GM19467 (cell line): ENCODE results near the gene RAB24.
A peak's percentile ranks its signal among the peaks of the same experiment; 100 is the strongest.
"Not testable (repeated sequence)": the region's sequence is repeated elsewhere in the genome, so short reads cannot be mapped to it uniquely, and the experiment has no call there.

Experiments
- ATAC-seq: cut with Tn5 transposase; IDR thresholded peaks from one replicate; pipeline ENCODE4 v1.9.1; 2021; ENCODE audit warnings: mild to moderate bottlenecking, moderate library complexity; ENCODE audit not compliant: unreplicated experiment

The RAB24 gene

DNA sequence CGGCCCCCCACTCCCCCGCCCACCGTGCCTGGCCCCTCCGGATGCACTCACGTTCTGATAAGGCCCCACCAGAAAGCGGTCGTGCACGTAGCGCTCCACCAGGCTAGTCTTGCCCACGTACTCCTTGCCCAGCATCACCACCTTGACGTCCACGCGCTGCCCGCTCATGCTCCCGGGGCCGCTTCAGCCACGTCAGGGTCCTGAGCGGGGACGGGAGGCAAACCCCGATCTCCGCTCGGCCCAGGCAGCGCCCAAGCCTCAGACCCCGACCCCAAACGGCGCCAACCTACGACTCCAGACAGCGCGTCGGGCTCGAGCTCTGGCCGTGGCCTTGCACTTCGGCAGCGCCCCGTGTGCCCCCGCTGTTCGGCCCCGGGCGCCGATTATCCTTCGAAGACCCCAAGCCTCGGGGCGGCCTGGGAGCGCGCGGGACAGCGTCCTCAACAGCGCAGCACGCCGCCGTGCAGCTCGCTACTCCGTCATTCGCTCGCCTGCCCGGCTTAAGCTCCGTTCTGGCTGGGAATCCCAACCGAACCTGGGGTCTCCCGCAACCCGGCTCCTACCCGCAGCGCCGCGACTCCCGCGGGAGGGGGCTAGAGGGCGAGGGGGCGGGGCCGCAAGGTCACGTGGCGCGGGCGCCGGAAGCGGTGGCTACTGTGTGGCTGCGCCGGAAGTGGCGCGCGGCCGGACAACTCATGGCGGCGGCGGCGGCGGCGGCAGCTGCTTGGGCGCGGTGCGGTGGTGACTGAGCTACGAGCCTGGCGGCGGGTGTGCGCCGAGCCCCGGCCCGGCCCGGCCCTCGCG is at the start of gene RAB24, which contains the start of gene PRELID1:
TSS of gene RAB24 (minus strand) at position 599 of the 804 bp plus-strand sequence. CDS start at position 168, 431 bp downstream.
TSS of gene PRELID1 (plus strand) at position 679 of the 804 bp plus-strand sequence. CDS start 187 bp downstream, outside the sequence.
- ATAC-seq, result peak; percentile 45

DNA sequence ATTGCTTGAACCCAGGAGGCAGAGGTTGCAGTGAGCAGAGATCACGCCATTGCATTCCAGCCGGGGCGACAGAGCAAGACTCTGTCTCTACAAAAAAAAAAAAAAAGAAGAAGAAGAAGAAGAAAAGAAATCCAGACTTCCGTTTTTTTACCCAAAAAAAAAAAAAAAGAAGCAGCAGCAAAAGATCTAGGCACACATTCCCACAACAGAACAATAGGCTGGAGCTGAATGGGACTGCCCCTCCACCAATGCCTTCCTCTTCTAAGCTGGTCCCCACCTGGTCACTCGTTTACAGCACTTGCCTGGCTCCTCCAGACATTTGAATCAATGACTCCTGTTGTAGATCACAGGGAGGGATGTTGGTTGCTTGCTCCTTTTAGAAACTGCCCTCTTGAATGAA is 49.6 kb upstream of the RAB24 start:
- no peak for ATAC-seq

DNA sequence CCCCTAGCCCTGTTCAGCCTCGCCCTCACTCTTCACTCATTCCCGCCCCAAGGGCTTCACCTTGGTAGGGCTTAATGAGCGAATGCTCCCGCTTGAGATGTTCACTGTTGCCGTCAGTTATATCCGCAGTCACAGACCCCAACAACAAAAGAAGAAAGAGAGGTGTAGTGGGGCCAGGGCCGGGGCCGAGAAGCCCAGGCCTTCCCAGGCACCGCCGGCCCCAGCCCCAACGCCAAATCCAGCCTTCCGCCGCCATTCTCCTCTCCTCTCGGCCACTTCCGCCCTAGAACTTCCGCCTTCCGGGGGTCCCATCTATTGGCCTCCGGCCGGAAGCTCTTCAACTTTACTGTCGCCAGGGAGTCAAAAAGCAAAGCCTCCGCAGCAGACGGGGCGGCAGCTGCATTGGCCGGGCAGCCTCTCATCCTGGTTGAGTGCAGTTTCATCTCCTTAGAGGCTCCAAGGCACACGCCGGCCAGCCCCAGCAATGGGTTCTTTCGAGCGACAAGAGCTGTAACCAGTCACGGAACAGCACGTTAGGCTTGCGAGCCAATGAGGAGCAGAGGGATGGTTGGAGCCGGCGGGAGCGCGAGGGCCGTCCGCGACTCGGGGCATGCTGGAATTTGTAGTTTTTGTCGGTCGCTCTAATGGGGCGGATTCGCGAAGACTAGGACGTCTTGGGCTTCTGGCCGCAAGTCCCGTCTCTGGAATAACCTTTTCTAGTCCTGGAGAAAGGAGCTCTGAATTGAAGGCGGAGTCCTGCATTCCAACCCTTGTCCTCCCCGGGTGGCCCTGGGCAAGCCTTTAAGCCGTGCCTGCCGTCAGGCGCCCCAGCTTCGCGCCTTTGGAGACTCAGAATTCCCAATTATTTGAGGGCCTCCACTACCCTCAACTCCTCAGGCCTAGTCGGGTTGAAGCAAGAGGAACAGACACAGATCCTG is 48.1 kb upstream of the RAB24 start, which contains the start of gene LMAN2:
TSS of gene LMAN2 (minus strand) at position 277 of the 938 bp plus-strand sequence. CDS start at position 256, 21 bp downstream.
- ATAC-seq, result peak; percentile 91

DNA sequence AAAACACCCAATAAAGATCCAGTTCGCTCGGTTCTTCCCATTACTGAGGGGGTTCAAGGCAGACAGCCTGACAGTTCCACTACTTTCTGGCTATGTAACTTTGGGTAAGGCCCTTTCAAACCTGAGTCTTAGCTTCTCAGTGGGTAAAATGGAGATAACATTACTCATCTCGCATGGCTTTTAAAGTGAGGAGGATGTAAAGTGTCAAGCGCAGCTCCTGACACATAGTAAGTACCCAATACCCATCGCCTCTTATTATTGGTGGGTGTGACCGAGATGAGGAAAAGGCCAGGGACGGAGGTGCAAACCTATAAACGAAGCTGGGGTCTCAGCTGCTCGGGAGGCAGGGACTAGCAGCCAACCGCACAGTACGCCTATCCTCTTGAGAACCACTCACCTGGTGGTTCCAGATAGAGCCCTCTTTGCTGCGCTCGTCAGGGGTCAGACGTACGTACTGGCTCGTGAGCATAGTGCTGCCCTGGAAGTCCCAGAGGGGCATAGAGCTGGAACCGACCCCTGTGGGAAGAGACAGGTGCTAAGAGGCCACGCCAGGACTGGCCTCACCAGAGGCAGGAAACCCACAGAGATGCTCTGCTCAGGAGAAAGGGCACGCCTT is 47.4 kb upstream of the RAB24 start:
- no peak for ATAC-seq

DNA sequence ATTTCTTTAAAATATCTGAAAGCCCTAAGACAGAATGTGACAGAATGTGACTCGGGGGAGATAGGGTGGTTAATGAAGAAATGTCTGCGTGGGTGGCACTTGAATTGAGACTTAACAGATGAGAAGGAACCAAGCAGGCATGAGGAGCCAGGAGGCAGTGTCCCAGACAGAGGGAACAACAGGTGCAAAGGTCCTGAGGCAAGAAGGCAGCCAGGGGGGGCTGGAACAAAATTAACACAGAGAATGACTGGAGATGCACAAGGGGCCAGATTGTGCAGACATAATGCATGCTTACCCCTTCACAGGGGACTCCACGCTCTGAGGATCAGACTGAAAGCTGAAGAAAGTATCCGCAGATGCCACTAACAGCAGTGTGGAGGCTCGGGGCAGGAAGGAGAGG is 46.2 kb upstream of the RAB24 start:
- ATAC-seq, result no peak

DNA sequence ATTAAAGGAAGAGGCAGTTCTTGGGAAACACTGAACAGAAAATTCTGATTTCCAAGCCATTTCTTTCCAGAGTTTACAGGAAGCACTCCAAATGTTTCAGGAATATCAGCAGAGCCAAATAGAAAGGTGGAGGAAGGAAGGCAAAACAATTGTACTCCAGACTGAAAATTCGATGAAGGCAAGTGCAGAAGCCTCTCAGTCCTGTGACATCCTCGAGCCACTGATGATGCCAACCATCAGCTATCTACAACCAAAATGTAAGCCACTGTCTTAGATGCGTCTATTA is 45.8 kb upstream of the RAB24 start:
- ATAC-seq, result no peak

DNA sequence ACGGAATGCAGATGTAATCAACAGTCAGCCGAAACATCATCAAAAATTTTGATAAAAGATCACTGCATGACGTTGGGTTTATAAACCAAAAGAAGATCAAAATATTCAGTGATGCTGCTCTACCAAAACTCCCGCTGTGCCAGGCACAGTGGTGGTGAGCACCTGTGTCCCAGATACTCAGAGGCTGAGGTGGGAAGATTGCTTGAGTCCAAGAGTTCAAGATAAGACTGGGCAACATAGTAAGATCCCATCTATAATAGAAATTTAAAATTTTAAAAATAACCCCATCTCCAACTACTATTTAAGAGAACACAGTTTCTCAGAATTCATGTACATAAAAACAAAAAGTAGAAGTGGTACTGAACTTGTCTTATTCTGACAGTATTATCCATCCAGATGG is 44.2 kb upstream of the RAB24 start:
- ATAC-seq, result no peak

DNA sequence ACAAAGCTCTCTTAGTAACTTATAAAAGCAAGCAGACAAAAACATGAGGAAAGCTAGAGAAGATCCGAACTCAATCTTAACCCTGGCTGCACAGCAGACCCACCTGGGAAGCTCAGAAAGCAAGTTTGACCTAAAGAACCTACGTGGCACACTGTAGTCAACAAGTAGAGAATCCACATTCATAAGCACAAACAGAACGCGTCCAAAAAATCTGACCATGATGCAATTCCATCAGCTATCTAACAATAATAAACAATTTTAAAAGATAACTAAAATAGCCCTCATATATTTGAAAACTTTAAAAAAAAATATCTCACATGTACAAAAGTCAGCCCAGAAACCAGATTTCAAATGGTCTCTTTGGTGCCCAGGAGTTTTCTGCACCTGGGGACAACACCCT is 43.3 kb upstream of the RAB24 start:
- ATAC-seq, result no peak

DNA sequence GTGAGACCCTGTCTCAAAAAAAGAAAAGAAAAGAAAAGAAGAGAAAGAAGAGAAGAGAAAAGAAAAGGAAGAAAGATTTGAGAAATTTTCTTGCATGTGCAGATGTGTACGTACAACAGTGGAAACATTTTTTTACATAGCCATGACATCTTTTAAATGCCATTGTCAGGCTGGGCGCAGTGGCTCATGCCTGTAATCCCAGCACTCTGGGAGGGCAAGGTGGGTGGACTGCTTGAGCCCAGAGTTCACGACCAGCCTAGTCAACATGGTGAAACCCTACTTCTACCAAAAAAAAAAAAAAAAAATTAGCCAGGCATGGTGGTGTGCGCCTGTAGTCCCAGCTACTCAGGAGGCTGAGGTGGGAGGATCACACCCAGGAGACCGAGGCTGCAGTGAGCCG is 41.4 kb upstream of the RAB24 start:
- ATAC-seq, result no peak

DNA sequence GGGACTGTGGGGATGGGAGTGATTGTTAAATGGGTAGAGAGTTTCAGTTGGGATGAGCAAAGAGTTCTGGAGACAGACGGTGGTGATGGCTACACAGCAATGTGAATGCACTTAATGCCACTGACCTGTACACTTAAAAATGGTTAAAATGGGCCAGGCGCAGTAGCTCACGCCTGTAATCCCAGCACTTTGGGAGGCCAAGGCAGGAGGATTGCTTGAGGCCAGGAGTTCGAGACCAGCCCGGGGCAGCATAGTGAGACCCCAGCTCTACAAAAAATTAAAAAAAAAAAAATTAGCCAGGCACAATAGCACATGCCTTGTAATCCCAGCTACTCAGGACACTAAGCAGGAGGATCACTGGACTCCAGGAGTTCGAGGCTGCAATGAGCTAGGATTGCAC is 40.3 kb upstream of the RAB24 start:
- ATAC-seq, result no peak

DNA sequence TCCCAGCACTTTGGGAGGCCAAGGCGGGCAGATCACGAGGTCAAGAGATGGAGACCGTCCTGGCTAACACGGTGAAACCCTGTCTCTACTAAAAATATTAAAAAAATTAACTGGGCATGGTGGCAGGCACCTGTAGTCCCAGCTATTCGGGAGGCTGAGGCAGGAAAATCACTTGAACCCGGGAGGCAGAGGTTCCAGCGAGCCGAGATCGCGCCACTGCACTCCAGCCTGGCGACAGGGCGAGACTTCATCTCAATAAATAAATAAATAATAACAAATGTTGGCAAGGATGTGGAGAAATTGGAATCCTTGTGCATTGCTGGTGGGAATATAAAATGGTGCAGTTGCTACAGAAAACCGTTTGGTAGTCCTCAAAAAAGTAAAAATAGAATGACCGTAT is 39.5 kb upstream of the RAB24 start:
- not testable (repeated sequence) for ATAC-seq

DNA sequence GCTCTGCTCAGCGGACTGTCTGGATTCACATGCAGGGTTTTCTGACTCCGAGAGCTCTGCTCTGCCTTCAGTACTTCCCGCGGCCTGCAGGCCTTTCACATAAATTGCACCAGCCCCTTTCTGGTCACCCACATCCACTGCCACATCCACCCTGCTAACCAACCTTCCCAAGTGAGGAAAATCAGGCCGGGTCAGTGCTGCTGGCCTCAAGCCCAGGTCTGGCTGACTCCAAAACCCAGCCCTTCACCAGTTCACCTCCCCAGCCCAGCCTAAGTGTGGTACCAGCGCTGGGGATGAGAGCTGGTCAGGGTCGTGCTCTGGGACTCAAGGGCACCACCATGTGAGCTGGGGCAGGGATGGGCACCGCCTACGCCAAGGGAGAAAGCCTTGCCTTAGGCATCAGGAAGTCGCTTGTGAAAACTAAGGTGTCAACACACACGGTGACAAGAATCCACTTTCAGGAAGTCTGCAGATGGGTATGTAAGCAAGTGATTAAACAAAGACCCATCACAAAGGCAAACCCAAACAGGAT is 35.7 kb upstream of the RAB24 start:
- no peak for ATAC-seq

DNA sequence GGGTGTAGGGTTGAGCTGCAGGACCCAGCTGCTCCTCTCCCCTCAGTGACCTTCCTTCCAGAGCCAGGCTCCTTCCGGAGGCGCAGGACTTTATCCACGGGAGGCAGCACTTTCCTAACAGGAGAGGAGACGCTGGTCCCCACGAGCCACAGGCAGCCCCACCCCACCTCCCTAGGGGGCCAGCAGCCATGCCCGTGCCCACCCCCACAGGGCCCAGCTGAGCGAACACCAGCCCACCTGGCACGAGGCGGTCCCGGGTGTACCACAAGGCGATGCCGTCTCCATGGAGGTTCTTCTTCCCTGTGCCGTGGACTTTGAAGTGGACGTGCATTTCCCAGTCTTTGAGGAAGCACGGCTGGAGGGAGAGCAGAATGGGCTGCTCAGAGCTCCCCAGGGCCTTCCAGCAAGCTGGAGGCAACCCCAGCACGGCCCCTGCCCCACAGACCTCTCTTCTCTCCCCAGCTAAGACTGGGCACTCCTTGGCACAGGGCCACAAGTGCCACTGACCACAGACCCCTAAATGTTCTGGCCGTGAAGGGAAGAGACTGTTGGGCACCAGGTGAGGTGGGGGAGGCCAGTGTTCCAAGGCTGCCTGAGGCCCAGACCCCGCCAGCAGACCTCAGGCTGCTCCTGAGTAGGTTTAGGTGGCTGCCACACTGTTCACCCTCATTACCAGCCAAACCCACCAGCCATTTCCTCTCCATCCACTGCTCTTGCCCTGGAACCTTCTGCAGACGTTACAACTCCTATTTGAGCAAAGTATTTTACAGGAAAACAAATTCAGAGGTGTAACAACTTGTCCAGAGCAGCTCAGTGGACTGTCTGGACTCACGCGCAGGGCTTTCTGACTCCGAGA is 35.0 kb upstream of the RAB24 start:
- no peak for ATAC-seq

DNA sequence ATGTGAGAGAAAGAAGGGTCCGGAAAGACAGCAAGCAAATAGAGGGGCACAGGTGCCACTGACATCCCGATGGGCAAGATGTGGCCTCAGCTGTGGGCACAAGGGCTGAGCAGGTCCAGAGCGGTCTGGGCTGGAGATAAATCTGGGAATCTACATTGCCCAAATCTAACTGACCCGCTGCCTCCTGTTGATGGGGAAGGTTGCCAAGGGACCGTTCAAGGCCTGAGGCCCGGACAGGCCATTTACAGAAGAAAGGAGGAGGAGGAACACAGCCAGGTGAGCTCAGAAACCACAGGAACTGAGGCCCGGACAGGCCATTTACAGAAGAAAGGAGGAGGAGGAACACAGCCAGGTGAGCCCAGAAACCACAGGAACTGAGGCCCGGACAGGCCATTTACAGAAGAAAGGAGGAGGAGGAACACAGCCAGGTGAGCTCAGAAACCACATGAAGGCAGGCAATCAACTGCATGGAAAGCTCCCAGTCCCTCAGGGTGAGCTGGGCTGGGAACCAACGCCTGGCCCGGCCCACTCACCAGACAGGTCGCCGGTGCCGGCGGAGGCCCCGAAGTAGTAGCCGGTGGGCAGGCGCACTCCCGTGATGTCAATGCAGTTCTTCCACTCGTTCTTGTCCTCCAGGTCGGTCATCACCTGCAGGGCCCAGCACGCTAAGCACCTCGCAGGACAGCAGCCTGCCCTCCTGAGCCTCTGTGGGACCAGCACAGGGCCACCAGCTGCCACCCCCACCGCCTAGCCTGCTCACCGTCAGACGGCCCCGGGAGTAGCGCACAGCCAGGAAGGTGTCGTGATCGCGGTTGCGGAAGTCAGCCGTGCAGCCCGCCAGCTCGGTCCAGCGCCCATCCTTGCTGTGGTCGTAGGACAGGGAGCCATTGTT is 33.3 kb upstream of the RAB24 start:
- ATAC-seq, result no peak

DNA sequence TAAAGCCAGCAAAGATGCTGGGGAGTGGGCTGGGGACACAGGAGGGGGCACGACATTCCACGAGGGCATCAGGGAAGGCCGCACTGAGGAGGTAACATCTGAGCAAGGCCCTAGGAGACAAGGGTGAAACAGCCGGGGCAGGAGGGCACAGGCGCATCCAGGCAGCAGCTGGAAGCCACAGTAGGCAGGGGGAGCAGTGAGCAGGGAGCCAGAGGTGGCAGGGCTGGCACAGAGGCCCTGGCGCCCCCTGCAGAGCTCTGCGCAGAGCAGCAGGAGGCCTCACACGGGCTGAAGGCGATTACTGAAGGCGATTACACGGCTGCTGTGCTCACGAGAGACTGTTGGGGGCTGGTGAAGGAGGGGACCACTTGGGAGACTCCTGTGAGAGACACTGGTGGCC is 32.6 kb upstream of the RAB24 start:
- no peak for ATAC-seq

DNA sequence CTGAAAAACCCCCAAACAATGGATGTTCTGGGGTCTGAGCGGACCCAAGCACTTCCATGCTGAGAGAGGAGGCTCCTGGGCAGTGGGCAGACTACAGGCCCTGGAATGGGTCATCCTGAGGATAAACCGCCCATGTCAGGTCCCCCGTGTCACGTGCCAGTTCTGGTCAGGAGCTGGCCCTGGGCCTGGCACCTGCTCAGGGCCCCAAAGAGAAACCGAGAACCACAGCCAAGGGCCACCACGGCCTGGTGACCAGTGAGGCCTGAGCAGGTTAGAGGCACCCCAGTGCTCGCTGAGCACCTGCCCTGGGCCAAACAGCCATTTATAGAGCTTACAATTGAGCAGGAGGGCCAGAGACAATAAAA is 32.2 kb upstream of the RAB24 start:
- no peak for ATAC-seq

DNA sequence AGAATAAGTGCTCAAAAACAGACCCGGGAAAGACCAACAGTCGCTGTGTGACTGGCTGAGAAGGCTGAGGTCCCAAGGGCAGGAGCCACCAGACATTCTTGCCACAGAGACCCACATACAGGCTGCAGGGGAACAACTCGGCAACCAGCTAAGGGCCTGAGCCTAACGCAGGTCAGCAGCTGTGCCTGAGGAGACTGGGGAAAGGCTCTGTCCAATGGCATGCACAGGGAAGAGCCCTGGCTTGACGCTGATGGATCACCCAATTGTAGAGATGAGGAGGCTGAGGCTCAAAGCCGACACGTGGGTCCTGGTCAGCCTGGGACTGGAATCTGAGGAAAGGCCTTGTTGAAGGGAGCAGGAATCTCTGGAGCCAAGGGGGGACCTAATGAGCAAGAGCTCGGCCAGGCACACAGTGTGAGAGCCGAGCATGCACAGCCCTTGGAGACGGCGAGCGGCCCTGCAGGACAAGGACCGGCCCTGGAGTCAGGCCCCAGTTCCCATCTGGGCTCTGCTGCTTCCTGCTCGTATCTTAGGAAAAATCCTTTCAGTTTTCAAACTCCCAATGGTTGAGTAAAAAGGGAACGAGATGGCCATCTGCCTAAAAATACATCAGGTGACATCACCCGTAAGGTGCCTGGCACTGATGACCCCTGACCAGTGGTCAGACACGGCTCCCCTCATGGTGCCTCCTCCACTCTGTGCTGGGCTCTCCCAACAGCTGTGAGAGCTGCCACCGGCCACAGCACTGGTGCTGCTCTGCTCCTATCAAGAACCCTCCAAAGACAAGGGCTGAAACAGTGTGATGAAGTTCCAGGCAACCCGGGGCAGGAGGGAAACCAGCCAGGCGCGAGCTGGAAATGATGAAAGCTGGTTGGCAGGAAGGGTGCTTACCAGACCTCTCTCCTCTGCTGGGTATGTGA is 31.5 kb upstream of the RAB24 start:
- no peak for ATAC-seq

DNA sequence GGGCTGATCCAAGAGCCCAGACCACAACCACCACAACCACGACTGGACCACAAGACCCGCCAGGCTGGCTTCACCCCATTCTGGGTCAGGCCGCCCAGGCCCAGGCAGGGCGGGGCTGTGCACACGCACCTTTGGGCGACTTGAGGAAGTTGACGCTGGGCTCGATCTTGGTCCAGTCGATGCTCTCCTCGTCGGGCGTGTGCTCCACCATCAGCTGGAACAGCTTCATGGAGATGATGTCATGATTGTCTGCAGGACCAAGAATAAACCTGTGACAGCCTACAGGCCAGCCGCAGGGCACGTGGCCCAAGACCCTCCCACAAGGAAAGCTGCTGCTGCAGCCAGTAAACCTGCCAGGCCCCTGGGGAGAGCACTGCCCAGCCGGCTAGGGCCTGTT is 30.6 kb upstream of the RAB24 start:
- ATAC-seq, result no peak
